ENCODE measurements around the gene SSH2.

SSH2 gene

GRCh38 chr17:29802246-29802645, 127.8 kb downstream of the SSH2 start:
- H3K4me3 ChIP-seq (ENCODE audit: low read length) = no peak overlapping the region
- TF ChIP-seq EZH2phosphoT487 (IDR thresholded peaks at IDR 0.05; ENCODE audit: low read depth) (no peak), CTCF (IDR thresholded peaks at IDR 0.05; ENCODE audit: low read depth, low read length) (no peak)
- no peak overlapping the region for H3K4me2 ChIP-seq (ENCODE audit: low read length)

DNA sequence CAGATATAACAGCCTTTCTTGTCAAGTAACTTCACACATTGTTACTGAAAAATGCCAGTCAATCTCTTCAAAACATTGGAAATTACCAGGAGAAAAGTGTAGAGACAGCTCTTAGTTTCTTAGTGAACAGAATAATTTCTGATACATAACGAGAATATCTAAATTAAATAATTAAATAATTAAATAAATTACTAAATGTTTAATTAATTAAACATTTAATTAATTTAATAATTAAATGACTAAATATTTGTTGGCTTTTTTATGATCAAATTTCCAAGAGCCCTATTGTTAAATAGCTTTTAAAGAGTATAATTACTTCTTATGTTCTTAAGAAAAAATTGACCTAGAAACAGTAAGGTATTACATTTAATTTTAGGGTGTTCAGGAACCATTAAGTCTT, 129.6 kb downstream of the SSH2 start:
- Histone ChIP-seq H3K9ac (ENCODE audit: low read length) (no peak overlapping the region), H3K4me2 (ENCODE audit: low read length) (no peak overlapping the region), H2AFZ (ENCODE audit: low read depth, low read length) (no peak overlapping the region), H3K9me3 (ENCODE audit: insufficient read depth, low read length) (no peaks in the 10 kb centered on the region), H3K4me1 (ENCODE audit: low read length) (no peaks in the 10 kb centered on the region), H3K36me3 (replicated peaks; ENCODE audit: low read depth, low read length) (no peaks in the 10 kb centered on the region), H3K27me3 (ENCODE audit: low read depth, low read length) (no peaks in the 10 kb centered on the region), H4K20me1 (ENCODE audit: insufficient read depth, low read length) (no peaks in the 10 kb centered on the region), H3K79me2 (ENCODE audit: low read length) (no peaks in the 10 kb centered on the region), H3K4me3 (ENCODE audit: low read length) (no peak overlapping the region), H3K27ac (ENCODE audit: low read length) (no peak overlapping the region)
- TF ChIP-seq EZH2phosphoT487 (IDR thresholded peaks at IDR 0.05; ENCODE audit: low read depth) (no peak), CTCF (IDR thresholded peaks at IDR 0.05; ENCODE audit: low read depth, low read length) (no peak)

More at GRCh38 chr17:29802246-29802645, 127.8 kb downstream of the SSH2 start:
- no peaks in the 10 kb centered on the region for H3K27me3 ChIP-seq (ENCODE audit: low read depth, low read length)
- no peaks in the 10 kb centered on the region for H3K9me3 ChIP-seq (ENCODE audit: insufficient read depth, low read length)
- H2AFZ ChIP-seq (ENCODE audit: low read depth, low read length) = no peak overlapping the region
- H4K20me1 ChIP-seq (ENCODE audit: insufficient read depth, low read length) = no peaks in the 10 kb centered on the region
- no peak overlapping the region for H3K9ac ChIP-seq (ENCODE audit: low read length)
- H3K4me1 ChIP-seq (ENCODE audit: low read length) = no peaks in the 10 kb centered on the region
- H3K36me3 ChIP-seq (replicated peaks; ENCODE audit: low read depth, low read length) = no peaks in the 10 kb centered on the region
- H3K27ac ChIP-seq (ENCODE audit: low read length) = no peak overlapping the region
- no peaks in the 10 kb centered on the region for H3K79me2 ChIP-seq (ENCODE audit: low read length)

- no peak for TF ChIP-seq EZH2phosphoT487 (IDR thresholded peaks at IDR 0.05; ENCODE audit: low read depth)
- no peak for TF ChIP-seq CTCF (IDR thresholded peaks at IDR 0.05; ENCODE audit: low read depth, low read length)
- no peaks in the 10 kb centered on the region for H4K20me1 ChIP-seq (ENCODE audit: insufficient read depth, low read length)
- H2AFZ ChIP-seq (ENCODE audit: low read depth, low read length) = no peak overlapping the region
- H3K4me1 ChIP-seq (ENCODE audit: low read length) = no peaks in the 10 kb centered on the region
- no peaks in the 10 kb centered on the region for H3K27me3 ChIP-seq (ENCODE audit: low read depth, low read length)
- no peak overlapping the region for H3K4me2 ChIP-seq (ENCODE audit: low read length)
- H3K79me2 ChIP-seq (ENCODE audit: low read length) = no peaks in the 10 kb centered on the region
- no peaks in the 10 kb centered on the region for H3K9me3 ChIP-seq (ENCODE audit: insufficient read depth, low read length)
- no peaks in the 10 kb centered on the region for H3K36me3 ChIP-seq (replicated peaks; ENCODE audit: low read depth, low read length)
- H3K27ac ChIP-seq (ENCODE audit: low read length) = no peak overlapping the region
- no peak overlapping the region for H3K9ac ChIP-seq (ENCODE audit: low read length)
- H3K4me3 ChIP-seq (ENCODE audit: low read length) = no peak overlapping the region
Measured at GRCh38 chr17:29796652-29797051, 133.4 kb downstream of the SSH2 start.

DNA sequence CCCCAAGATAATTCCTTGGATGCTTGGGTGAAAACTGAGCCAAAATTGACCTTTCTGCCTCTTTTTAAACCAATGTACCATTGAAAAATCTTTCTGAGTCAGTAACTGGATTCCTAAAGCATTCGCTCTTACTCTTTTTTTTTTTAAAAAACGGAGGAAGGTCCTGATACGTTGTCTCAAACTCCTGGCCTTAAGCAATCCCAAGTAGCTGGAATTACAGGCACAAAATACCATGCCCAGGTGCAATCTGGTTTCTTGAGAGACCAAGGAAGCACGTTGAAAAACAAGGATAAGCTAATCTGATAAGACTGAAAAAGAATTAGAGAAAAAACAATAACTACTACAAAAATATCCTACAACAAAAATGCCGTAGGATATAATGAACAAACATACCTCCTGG, 136.5 kb downstream of the SSH2 start:
- no peaks in the 10 kb centered on the region for H3K4me1 ChIP-seq (ENCODE audit: low read length)
- no peak overlapping the region for H3K9ac ChIP-seq (ENCODE audit: low read length)
- H3K36me3 ChIP-seq (replicated peaks; ENCODE audit: low read depth, low read length) = no peaks in the 10 kb centered on the region
- no peaks in the 10 kb centered on the region for H4K20me1 ChIP-seq (ENCODE audit: insufficient read depth, low read length)
- TF ChIP-seq CTCF (IDR thresholded peaks at IDR 0.05; ENCODE audit: low read depth, low read length) (no peak), EZH2phosphoT487 (IDR thresholded peaks at IDR 0.05; ENCODE audit: low read depth) (no peak)
- H3K4me2 ChIP-seq (ENCODE audit: low read length) = no peak overlapping the region
- H3K27me3 ChIP-seq (ENCODE audit: low read depth, low read length) = no peaks in the 10 kb centered on the region
- no peak overlapping the region for H2AFZ ChIP-seq (ENCODE audit: low read depth, low read length)
- H3K79me2 ChIP-seq (ENCODE audit: low read length) = no peaks in the 10 kb centered on the region
- H3K9me3 ChIP-seq (ENCODE audit: insufficient read depth, low read length) = no peaks in the 10 kb centered on the region
- no peak overlapping the region for H3K4me3 ChIP-seq (ENCODE audit: low read length)
- no peak overlapping the region for H3K27ac ChIP-seq (ENCODE audit: low read length)

Data from OCI-LY3 (cell line).